CD14-positive monocyte (primary cell): Measurements from ENCODE around the gene AKIRIN1. TPM values are rescaled to one million over a fixed set of nuclear protein-coding genes. Genes with fewer than 3 reads are reported as not detected.

Experiments used
- DNase-seq, 3 donors: peaks; one replicate each; pipeline ENCODE4 v3.0.0-alpha.2; 2011 to 2022
- H2AFZ ChIP-seq: 2 replicates; pipeline ENCODE4 v1.6.0; 2012; ENCODE audit warnings: mild to moderate bottlenecking, low read depth, low read length, inconsistent platforms; ENCODE audit not compliant: insufficient read depth, poor library complexity, severe bottlenecking
- H3K27ac ChIP-seq, 2 donors: 1 replicate in 1 of 2; 2 replicates in 1 of 2; pipeline ENCODE4 v1.5.1; 2012 to 2013; ENCODE audit warnings: low read length in 2 of 2, control low read depth in 1 of 2, inconsistent platforms in 1 of 2, low read depth in 1 of 2, mild to moderate bottlenecking in 1 of 2
- H3K27me3 ChIP-seq, 2 donors: one replicate each; pipeline versions ENCODE4 v1.6.0 to v1.6.1; 2011 to 2013; ENCODE audit warnings: low read length in 2 of 2; ENCODE audit not compliant: control insufficient read depth in 2 of 2, insufficient read depth in 2 of 2
- H3K36me3 ChIP-seq, 2 donors: replicated peaks in 1 of 2; 1 replicate in 1 of 2; 2 replicates in 1 of 2; pipeline versions ENCODE4 v1.5.1 to v1.6.1; 2012 to 2013; ENCODE audit warnings: low read length in 2 of 2, control low read depth in 1 of 2, inconsistent platforms in 1 of 2, mild to moderate bottlenecking in 1 of 2; ENCODE audit not compliant: insufficient read depth in 2 of 2, control insufficient read depth in 1 of 2
- H3K4me1 ChIP-seq, 2 donors: 1 replicate in 1 of 2; 2 replicates in 1 of 2; pipeline versions ENCODE4 v1.5.1 to v1.6.1; 2012 to 2013; ENCODE audit warnings: low read length in 2 of 2, control low read depth in 1 of 2, inconsistent platforms in 1 of 2, mild to moderate bottlenecking in 1 of 2, moderate library complexity in 1 of 2; ENCODE audit not compliant: insufficient read depth in 2 of 2, control insufficient read depth in 1 of 2
- H3K4me2 ChIP-seq: replicated peaks from 2 replicates; pipeline ENCODE3; 2012; ENCODE audit warnings: low read length, moderate library complexity, mild to moderate bottlenecking; ENCODE audit not compliant: poor library complexity, severe bottlenecking; ENCODE audit errors: extremely low read depth
- H3K4me3 ChIP-seq, 3 experiments: fragments of 200-600 bp in 1 of 3; sonication (generic) in 1 of 3; replicated peaks in 1 of 3; 1 replicate in 2 of 3; 2 replicates in 1 of 3; pipeline ENCODE4 v1.5.1; 2011 to 2013; ENCODE audit warnings: low read length in 3 of 3, mild to moderate bottlenecking in 3 of 3, control low read depth in 2 of 3, low read depth in 2 of 3, inconsistent platforms in 1 of 3, moderate library complexity in 1 of 3
- H3K79me2 ChIP-seq: 2 replicates; pipeline ENCODE4 v1.6.0; 2012; ENCODE audit warnings: mild to moderate bottlenecking, control low read depth, inconsistent platforms, low read length, moderate library complexity; ENCODE audit not compliant: insufficient read depth
- H3K9ac ChIP-seq: 2 replicates; pipeline ENCODE4 v1.6.0; 2017; ENCODE audit warnings: low read length, mild to moderate bottlenecking; ENCODE audit not compliant: insufficient read depth, poor library complexity, severe bottlenecking
- H3K9me3 ChIP-seq, 2 donors: replicated peaks in 1 of 2; 1 replicate in 1 of 2; 2 replicates in 1 of 2; pipeline versions ENCODE4 v1.5.1 to v1.6.1; 2012 to 2013; ENCODE audit warnings: low read length in 2 of 2, control low read depth in 1 of 2; ENCODE audit not compliant: control insufficient read depth in 1 of 2, insufficient read depth in 1 of 2
- H4K20me1 ChIP-seq: 2 replicates; pipeline ENCODE4 v1.6.0; 2012; ENCODE audit warnings: mild to moderate bottlenecking, low read length, control low read depth, moderate library complexity; ENCODE audit not compliant: insufficient read depth
- H3K27ac Mint-ChIP-seq, 7 donors: one replicate each; pipeline ENCODE4 v1.8.0; 2020; ENCODE audit warnings: mild to moderate bottlenecking in 7 of 7, mixed read lengths in 7 of 7, moderate library complexity in 6 of 7, inconsistent platforms in 2 of 7
- H3K27me3 Mint-ChIP-seq, 3 donors: one replicate each; pipeline ENCODE4 v1.8.0; 2021 to 2022; ENCODE audit warnings: low read depth in 3 of 3, mild to moderate bottlenecking in 3 of 3, mixed read lengths in 3 of 3, moderate library complexity in 3 of 3, inconsistent platforms in 1 of 3
- H3K36me3 Mint-ChIP-seq, 2 donors: one replicate each; pipeline ENCODE4 v1.8.0; 2020; ENCODE audit warnings: mixed read lengths in 2 of 2, inconsistent platforms in 1 of 2, mild to moderate bottlenecking in 1 of 2
- H3K4me1 Mint-ChIP-seq: one replicate; pipeline ENCODE4 v1.8.0; 2020; ENCODE audit warnings: mild to moderate bottlenecking, mixed read lengths
- H3K4me3 Mint-ChIP-seq, 2 donors: one replicate each; pipeline ENCODE4 v1.8.0; 2020; ENCODE audit warnings: mild to moderate bottlenecking in 2 of 2, mixed read lengths in 2 of 2, moderate library complexity in 1 of 2
- H3K9me3 Mint-ChIP-seq, 7 donors: one replicate each; pipeline ENCODE4 v1.8.0; 2020 to 2022; ENCODE audit warnings: mixed read lengths in 7 of 7, mild to moderate bottlenecking in 6 of 7, moderate library complexity in 6 of 7, inconsistent platforms in 2 of 7
- WGBS: methylation state at CpG from one replicate; pipeline ENCODE4 v1.1.5; 2013; ENCODE audit warnings: missing lambda C conversion rate; ENCODE audit not compliant: insufficient coverage; 5-methylcytosine and 5-hydroxymethylcytosine counted together
- intact Hi-C, 2 donors: fragments of 100-400 bp; cut with micrococcal nuclease; formaldehyde crosslinking; loops; one replicate each; pipeline versions ENCODE4 v1.15.0 to v1.15.1; 2023
- polyA minus RNA-seq: library from RNA; depleted of rRNA, polyadenylated mRNA; stranded (reverse); fragments of >200 nt; gene quantifications from 2 replicates; pipeline ENCODE4 v1.2.3, GENCODE V29; 2012
- polyA plus RNA-seq, 3 donors: library from polyadenylated mRNA; depleted of rRNA in 1 of 3; unstranded in 2 of 3; stranded (reverse) in 1 of 3; fragments of 300-500 nt in 2 of 3; fragments of >200 nt in 1 of 3; fragmentation: Illumina TruSeq in 2 of 3; gene quantifications; 1 replicate in 2 of 3; 2 replicates in 1 of 3; pipeline ENCODE4 v1.2.3, GENCODE V29; 2012 to 2021
- total RNA-seq, 12 experiments: library from RNA in 1 of 12; stranded (reverse) in 1 of 12; fragments of 120-200 nt in 1 of 12; gene quantifications; one replicate each; pipeline ENCODE4 v1.2.4 and lab custom pipeline; 2013 to 2026; ENCODE audit warnings: mixed read lengths in 6 of 12, inconsistent platforms in 1 of 12
- TF ChIP-seq, protein P1 (sequence below): fragments of 200-600 bp; IDR thresholded peaks from one replicate; pipeline ENCODE4 v1.8.0; 2022; ENCODE audit warnings: antibody characterized with exemption, mild to moderate bottlenecking

AKIRIN1 gene, protein sequence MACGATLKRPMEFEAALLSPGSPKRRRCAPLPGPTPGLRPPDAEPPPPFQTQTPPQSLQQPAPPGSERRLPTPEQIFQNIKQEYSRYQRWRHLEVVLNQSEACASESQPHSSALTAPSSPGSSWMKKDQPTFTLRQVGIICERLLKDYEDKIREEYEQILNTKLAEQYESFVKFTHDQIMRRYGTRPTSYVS
- total RNA-seq (2013), result 42.7 TPM
- 10 to 100 TPM; 41.8 to 61.0 (median 60.8) TPM for polyA plus RNA-seq
- polyA minus RNA-seq, result 24.7 and 50.3 TPM in 2 replicates
- total RNA-seq (lab: John Stamatoyannopoulos, UW), result 101 to 198 (median 123) reads per million in 11 experiments

DNA sequence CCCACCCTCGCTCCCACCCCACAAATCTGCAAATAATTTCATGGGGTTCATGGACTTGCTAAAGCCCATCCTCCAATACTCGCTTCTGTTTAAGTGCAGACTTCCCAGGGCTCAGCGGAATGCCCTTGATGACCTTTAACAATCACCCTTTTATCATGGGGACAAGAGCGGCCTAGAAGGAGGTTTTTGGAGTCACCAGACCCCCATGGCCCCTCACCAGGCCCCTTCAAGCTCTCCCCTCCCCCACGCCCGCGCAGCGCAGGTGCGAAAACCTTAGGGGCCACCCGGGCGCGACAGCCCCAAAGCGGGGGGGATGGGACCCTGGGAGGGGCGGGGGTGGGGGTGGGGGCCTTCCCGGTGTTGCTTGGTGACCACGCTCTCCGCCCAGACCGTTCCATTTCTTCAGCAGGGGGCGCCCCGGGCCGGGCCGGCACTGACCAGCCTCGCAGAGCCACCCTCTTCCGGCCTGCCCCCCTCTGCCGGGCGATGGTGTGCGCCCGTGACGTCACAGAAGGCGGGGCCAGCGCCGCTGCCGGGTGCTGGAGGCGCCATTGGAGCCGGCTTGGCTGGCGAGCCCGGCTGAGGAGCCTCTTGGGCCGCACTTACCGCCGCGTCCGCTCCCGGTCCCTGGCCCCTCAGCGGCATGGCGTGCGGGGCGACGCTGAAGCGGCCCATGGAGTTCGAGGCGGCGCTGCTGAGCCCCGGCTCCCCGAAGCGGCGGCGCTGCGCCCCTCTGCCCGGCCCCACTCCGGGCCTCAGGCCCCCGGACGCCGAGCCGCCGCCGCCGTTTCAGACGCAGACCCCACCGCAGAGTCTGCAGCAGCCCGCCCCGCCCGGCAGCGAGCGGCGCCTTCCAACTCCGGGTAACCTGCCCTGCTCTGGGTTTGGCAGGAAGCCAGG lies at the start of gene AKIRIN1:
Gene AKIRIN1 (plus strand): TSS at position 539 of the 900 bp plus-strand sequence. CDS start 105 bp downstream, at position 644.
- no peaks in the 10 kb centered on the region for H3K27me3 Mint-ChIP-seq
- DNase-seq, result peak; percentile 93 to 98 (median 96)
- TF ChIP-seq, protein P1, sequence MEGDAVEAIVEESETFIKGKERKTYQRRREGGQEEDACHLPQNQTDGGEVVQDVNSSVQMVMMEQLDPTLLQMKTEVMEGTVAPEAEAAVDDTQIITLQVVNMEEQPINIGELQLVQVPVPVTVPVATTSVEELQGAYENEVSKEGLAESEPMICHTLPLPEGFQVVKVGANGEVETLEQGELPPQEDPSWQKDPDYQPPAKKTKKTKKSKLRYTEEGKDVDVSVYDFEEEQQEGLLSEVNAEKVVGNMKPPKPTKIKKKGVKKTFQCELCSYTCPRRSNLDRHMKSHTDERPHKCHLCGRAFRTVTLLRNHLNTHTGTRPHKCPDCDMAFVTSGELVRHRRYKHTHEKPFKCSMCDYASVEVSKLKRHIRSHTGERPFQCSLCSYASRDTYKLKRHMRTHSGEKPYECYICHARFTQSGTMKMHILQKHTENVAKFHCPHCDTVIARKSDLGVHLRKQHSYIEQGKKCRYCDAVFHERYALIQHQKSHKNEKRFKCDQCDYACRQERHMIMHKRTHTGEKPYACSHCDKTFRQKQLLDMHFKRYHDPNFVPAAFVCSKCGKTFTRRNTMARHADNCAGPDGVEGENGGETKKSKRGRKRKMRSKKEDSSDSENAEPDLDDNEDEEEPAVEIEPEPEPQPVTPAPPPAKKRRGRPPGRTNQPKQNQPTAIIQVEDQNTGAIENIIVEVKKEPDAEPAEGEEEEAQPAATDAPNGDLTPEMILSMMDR, result peak; percentile 11
- peak within 1 kb of the TSS; percentile 97 for H3K9ac ChIP-seq
- peak within 1 kb of the TSS; percentile 90 for H2AFZ ChIP-seq
- H3K79me2 ChIP-seq, result peaks cover 49% of the 10 kb centered on the region
- no peaks in the 10 kb centered on the region for H3K9me3 ChIP-seq
- H4K20me1 ChIP-seq, result peaks cover 41% of the 10 kb centered on the region
- H3K36me3 Mint-ChIP-seq, result peaks cover 9 to 27% of the 10 kb centered on the region in 2 donors
- WGBS, result under 1% methylated on average over 64 of the region's 76 CpGs
- peak within 1 kb of the TSS; percentile 58 to 90 for H3K27ac ChIP-seq
- peaks cover 1 to 4% of the 10 kb centered on the region in 2 donors for H3K36me3 ChIP-seq
- intact Hi-C loops, result loop anchor here in 1 of 2 donors (2.0 kb wide), 1 partner anchor 132 kb away; the partner anchor contains the start of gene RRAGC
- H3K27ac Mint-ChIP-seq, result peak within 1 kb of the TSS; percentile 74 to 90 (median 88)
- peak within 1 kb of the TSS; percentile 85 for H3K4me2 ChIP-seq
- H3K4me1 ChIP-seq, result peaks cover 17 to 22% of the 10 kb centered on the region in 2 donors
- peak within 1 kb of the TSS; percentile 82 to 93 for H3K4me3 Mint-ChIP-seq
- no peaks in the 10 kb centered on the region for H3K27me3 ChIP-seq
- H3K4me1 Mint-ChIP-seq, result peaks cover 25% of the 10 kb centered on the region
- no peaks in the 10 kb centered on the region for H3K9me3 Mint-ChIP-seq
- H3K4me3 ChIP-seq, result peak within 1 kb of the TSS; percentile 83 to 99 (median 91)

DNA sequence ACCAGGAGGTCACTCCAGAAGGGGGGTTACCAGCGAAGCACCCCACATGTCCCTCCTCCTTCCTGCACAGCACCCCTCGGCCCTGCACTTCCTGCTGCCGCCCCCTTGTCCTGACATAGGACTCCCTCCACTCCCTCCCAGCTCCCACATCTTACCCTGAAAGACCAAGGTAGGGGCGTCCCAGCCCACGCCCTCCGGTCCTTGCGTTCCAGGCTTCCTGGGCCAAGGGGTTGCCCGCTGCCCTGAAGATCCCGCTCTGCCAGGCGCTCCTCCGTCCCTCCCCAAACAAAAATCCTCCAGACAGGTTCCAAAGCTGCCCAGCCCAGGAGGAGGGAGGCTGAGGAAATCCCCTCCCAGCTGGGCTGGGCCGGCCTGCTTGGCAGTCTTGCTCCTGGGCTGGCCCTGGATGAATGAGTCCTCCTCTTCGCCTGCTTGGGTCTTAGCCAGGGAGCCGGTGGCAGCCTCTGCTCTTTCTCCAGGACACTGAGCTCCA lies 49.5 kb upstream of the AKIRIN1 start, which contains the start of gene RHBDL2:
Gene RHBDL2 (minus strand): TSS at position 304 of the 493 bp plus-strand sequence. CDS start 22,618 bp downstream, outside the sequence.
- intact Hi-C loops, result no loop called here
- no peaks in the 10 kb centered on the region for H3K9me3 ChIP-seq
- no peak within 1 kb of the TSS for H3K4me3 ChIP-seq
- no peaks in the 10 kb centered on the region for H4K20me1 ChIP-seq
- no peaks in the 10 kb centered on the region for H3K27me3 ChIP-seq
- TF ChIP-seq, protein P1, result no peak
- no peak within 1 kb of the TSS for H3K4me2 ChIP-seq
- no peak within 1 kb of the TSS for H3K27ac ChIP-seq
- Mint-ChIP-seq H3K36me3 (no peaks in the 10 kb centered on the region), H3K4me3 (no peak within 1 kb of the TSS), H3K27ac (peak within 1 kb of the TSS in 1 of 7 donors; percentile 50), H3K9me3 (peaks cover 0 to 3% (median 0%) of the 10 kb centered on the region in 7 donors), H3K27me3 (peaks cover 2 to 10% (median 3%) of the 10 kb centered on the region in 3 donors), H3K4me1 (no peaks in the 10 kb centered on the region)
- H2AFZ ChIP-seq, result no peak within 1 kb of the TSS
- no peak within 1 kb of the TSS for H3K9ac ChIP-seq
- no peak for DNase-seq
- no peaks in the 10 kb centered on the region for H3K4me1 ChIP-seq
- H3K79me2 ChIP-seq, result no peaks in the 10 kb centered on the region
- H3K36me3 ChIP-seq, result no peaks in the 10 kb centered on the region
- WGBS, result 87% methylated on average over 12 of the region's 14 CpGs
